Measurements from ENCODE around the gene NSD2.

GRCh38 chr4:1836650-1837049 lies 34.5 kb upstream of the NSD2 start:
- TF ChIP-seq POLR2AphosphoS5 (IDR thresholded peaks at IDR 0.05; ENCODE audit: low read depth, low read length), result no peak
- TF ChIP-seq SIN3A (IDR thresholded peaks at IDR 0.05; ENCODE audit: borderline replicate concordance, insufficient read depth, low read length), result no peak

All from PFSK-1 (cell line).